ENCODE results near the gene SELENOK. TPM values are rescaled to one million over a fixed set of nuclear protein-coding genes. Genes with fewer than 3 reads are reported as not detected.
A peak's percentile ranks its signal among the peaks of the same experiment; 100 is the strongest.

Gene SELENOK
- total and polyA plus RNA-seq, 2 of the 13 experiments (the other 11 are each of a cell fraction or from before 2014, with no cell fraction given) = 67.0 to 81.0 TPM

DNA sequence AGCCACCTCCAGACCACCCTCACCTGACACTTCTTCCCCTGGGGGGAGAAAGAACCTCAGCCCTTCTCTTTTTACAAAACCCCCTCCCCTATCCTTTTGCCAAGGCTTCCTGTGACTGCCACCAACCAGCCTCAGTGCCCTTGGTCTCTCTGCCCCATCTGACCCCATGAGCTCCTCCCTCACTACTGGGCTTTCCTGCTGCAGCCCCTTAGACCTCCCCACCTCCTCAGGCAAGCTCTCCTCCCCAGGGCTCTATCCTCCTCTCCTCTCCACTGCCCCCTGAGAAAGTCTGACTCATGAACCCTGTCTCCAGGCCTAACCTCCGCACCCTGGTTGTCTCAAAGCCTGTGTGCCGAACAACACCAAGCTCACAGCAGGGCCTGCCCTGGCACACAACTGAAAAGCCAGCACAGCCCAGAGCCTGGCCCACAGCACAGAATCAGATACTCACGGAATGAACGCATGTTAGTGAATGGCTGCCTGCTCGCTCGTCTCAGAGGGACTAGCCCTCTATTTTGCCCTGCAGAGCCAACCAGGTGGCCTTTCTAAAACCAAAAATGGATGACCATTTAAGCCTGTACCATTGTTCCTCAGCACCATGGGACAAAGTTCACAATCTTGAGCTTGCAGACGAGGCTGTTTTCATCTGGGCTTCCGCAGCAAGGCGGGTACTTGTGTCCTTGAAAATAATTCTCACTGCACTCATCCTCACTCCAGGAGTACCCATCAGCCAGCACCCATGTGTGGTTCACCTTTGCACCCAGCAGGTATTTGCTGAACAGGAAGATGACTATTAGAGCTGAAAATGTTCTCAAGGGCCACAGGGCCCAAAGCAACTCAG lies 47.2 kb downstream of the SELENOK start (continued):
- TF ChIP-seq, protein P1, sequence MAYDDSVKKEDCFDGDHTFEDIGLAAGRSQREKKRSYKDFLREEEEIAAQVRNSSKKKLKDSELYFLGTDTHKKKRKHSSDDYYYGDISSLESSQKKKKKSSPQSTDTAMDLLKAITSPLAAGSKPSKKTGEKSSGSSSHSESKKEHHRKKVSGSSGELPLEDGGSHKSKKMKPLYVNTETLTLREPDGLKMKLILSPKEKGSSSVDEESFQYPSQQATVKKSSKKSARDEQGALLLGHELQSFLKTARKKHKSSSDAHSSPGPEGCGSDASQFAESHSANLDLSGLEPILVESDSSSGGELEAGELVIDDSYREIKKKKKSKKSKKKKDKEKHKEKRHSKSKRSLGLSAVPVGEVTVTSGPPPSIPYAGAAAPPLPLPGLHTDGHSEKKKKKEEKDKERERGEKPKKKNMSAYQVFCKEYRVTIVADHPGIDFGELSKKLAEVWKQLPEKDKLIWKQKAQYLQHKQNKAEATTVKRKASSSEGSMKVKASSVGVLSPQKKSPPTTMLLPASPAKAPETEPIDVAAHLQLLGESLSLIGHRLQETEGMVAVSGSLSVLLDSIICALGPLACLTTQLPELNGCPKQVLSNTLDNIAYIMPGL (CRISPR knock-in tag; IDR thresholded peaks at IDR 0.05; ENCODE audit: borderline replicate concordance in 1 of 2, low read depth in 1 of 2) = peak; percentile 29 to 70; a peak in 2 of 4 replicates
- TF ChIP-seq YEATS2 (CRISPR knock-in tag; IDR thresholded peaks at IDR 0.05; ENCODE audit: borderline replicate concordance) (no peak; the same call in 1 of the 2 replicates), ZNF605 (CRISPR knock-in tag; IDR thresholded peaks at IDR 0.05) (peak; percentile 50; the same call in 1 of the 2 replicates), ZNF556 (CRISPR knock-in tag; IDR thresholded peaks at IDR 0.05; ENCODE audit: borderline replicate concordance) (no peak), ZFP41 (CRISPR knock-in tag; IDR thresholded peaks at IDR 0.05; ENCODE audit: borderline replicate concordance) (no peak), MLLT10 (CRISPR knock-in tag; IDR thresholded peaks at IDR 0.05) (0 out of 2 replicates have a peak, but pooled peaks have one; percentile 19), EP300 (IDR thresholded peaks at IDR 0.05; ENCODE audit: low read depth in 2 of 2, low read length in 2 of 2) (peak in 1 of 2 experiments; percentile 54; a peak in 1 of 4 replicates), EP300 (CRISPR knock-in tag; IDR thresholded peaks at IDR 0.05; ENCODE audit: borderline replicate concordance) (peak; percentile 53; the same call in 1 of the 2 replicates), NRL (CRISPR knock-in tag; IDR thresholded peaks at IDR 0.05; ENCODE audit: borderline replicate concordance) (no peak), NR2C2 (CRISPR knock-in tag; IDR thresholded peaks at IDR 0.05; ENCODE audit: borderline replicate concordance) (peak; percentile 58; the same call in 1 of the 2 replicates), MAFG (CRISPR knock-in tag; IDR thresholded peaks at IDR 0.05) (no peak), ZNF644 (CRISPR knock-in tag; IDR thresholded peaks at IDR 0.05; ENCODE audit: low read depth) (0 out of 2 replicates have a peak, but pooled peaks have one; percentile 3), NCOA5 (CRISPR knock-in tag; IDR thresholded peaks at IDR 0.05) (peak; percentile 12; the same call in 1 of the 2 replicates), SPEN (CRISPR knock-in tag; IDR thresholded peaks at IDR 0.05; ENCODE audit: low read depth) (no peak), SNAPC2 (CRISPR knock-in tag; IDR thresholded peaks at IDR 0.05) (0 out of 2 replicates have a peak, but pooled peaks have one; percentile 24), MATR3 (CRISPR knock-in tag; IDR thresholded peaks at IDR 0.05) (no peak), MEIS1 (CRISPR knock-in tag; IDR thresholded peaks at IDR 0.05; ENCODE audit: borderline replicate concordance) (0 out of 2 replicates have a peak, but pooled peaks have one; percentile 27)
- TF ChIP-seq, protein P2, sequence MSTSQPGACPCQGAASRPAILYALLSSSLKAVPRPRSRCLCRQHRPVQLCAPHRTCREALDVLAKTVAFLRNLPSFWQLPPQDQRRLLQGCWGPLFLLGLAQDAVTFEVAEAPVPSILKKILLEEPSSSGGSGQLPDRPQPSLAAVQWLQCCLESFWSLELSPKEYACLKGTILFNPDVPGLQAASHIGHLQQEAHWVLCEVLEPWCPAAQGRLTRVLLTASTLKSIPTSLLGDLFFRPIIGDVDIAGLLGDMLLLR (CRISPR knock-in tag; IDR thresholded peaks at IDR 0.05) = 0 out of 2 replicates have a peak, but pooled peaks have one; percentile 31
- TF ChIP-seq, protein P3, sequence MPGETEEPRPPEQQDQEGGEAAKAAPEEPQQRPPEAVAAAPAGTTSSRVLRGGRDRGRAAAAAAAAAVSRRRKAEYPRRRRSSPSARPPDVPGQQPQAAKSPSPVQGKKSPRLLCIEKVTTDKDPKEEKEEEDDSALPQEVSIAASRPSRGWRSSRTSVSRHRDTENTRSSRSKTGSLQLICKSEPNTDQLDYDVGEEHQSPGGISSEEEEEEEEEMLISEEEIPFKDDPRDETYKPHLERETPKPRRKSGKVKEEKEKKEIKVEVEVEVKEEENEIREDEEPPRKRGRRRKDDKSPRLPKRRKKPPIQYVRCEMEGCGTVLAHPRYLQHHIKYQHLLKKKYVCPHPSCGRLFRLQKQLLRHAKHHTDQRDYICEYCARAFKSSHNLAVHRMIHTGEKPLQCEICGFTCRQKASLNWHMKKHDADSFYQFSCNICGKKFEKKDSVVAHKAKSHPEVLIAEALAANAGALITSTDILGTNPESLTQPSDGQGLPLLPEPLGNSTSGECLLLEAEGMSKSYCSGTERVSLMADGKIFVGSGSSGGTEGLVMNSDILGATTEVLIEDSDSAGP (CRISPR knock-in tag; IDR thresholded peaks at IDR 0.05; ENCODE audit: borderline replicate concordance) = peak; percentile 43
- TF ChIP-seq, protein P4, sequence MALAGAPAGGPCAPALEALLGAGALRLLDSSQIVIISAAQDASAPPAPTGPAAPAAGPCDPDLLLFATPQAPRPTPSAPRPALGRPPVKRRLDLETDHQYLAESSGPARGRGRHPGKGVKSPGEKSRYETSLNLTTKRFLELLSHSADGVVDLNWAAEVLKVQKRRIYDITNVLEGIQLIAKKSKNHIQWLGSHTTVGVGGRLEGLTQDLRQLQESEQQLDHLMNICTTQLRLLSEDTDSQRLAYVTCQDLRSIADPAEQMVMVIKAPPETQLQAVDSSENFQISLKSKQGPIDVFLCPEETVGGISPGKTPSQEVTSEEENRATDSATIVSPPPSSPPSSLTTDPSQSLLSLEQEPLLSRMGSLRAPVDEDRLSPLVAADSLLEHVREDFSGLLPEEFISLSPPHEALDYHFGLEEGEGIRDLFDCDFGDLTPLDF (CRISPR knock-in tag; IDR thresholded peaks at IDR 0.05) = peak; percentile 51; the same call in 1 of the 2 replicates
- TF ChIP-seq, protein P5, sequence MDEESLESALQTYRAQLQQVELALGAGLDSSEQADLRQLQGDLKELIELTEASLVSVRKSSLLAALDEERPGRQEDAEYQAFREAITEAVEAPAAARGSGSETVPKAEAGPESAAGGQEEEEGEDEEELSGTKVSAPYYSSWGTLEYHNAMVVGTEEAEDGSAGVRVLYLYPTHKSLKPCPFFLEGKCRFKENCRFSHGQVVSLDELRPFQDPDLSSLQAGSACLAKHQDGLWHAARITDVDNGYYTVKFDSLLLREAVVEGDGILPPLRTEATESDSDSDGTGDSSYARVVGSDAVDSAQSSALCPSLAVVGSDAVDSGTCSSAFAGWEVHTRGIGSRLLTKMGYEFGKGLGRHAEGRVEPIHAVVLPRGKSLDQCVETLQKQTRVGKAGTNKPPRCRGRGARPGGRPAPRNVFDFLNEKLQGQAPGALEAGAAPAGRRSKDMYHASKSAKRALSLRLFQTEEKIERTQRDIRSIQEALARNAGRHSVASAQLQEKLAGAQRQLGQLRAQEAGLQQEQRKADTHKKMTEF (CRISPR knock-in tag; IDR thresholded peaks at IDR 0.05) = peak; percentile 76
